ENCODE data around the gene WDR35.

GRCh38 chr2:19875280-19875679, 114.6 kb downstream of the WDR35 start:
- no peak for TF ChIP-seq POLR2A (IDR thresholded peaks at IDR 0.05)
- no peak for TF ChIP-seq CTCF (IDR thresholded peaks at IDR 0.05)

Data from lower leg skin (tissue), 3 donors.